Mesendoderm (in vitro differentiated cells): Measurements from ENCODE around the gene KRT15.

Source experiments
- DNase-seq: peaks from one replicate; pipeline ENCODE4 v3.0.0; 2013
- H2AK5ac ChIP-seq: 2 replicates; pipeline ENCODE4 v1.6.1; 2013; ENCODE audit warnings: low read length, inconsistent platforms
- H2BK120ac ChIP-seq: 2 replicates; pipeline ENCODE4 v1.6.1; 2013; ENCODE audit warnings: low read depth, mild to moderate bottlenecking, low read length, moderate library complexity, mixed read lengths
- H2BK15ac ChIP-seq: replicated peaks from 2 replicates; pipeline ENCODE4 v1.6.1; 2013; ENCODE audit warnings: low read depth, mild to moderate bottlenecking, moderate library complexity
- H2BK5ac ChIP-seq: 2 replicates; pipeline ENCODE4 v1.6.1; 2013; ENCODE audit warnings: low read length, inconsistent platforms
- H3K18ac ChIP-seq: 2 replicates; pipeline ENCODE4 v1.6.1; 2013; ENCODE audit warnings: mild to moderate bottlenecking, low read length, mixed read lengths
- H3K23ac ChIP-seq: one replicate; pipeline ENCODE4 v1.6.1; 2013; ENCODE audit warnings: low read length
- H3K27ac ChIP-seq: 2 replicates; pipeline ENCODE4 v1.5.1; 2013; ENCODE audit warnings: low read depth, mild to moderate bottlenecking, inconsistent platforms, low read length, moderate library complexity
- H3K27me3 ChIP-seq: 2 replicates; pipeline ENCODE4 v1.6.1; 2013; ENCODE audit warnings: low read length, control low read depth, mild to moderate bottlenecking, inconsistent platforms; ENCODE audit not compliant: insufficient read depth, poor library complexity
- H3K36me3 ChIP-seq: 2 replicates; pipeline ENCODE4 v1.6.1; 2013; ENCODE audit warnings: low read length, inconsistent platforms; ENCODE audit not compliant: control insufficient read depth, insufficient read depth
- H3K4ac ChIP-seq: one replicate; pipeline ENCODE4 v1.6.1; 2013; ENCODE audit warnings: low read depth, mild to moderate bottlenecking, low read length, moderate library complexity
- H3K4me1 ChIP-seq: 2 replicates; pipeline ENCODE4 v1.6.1; 2013; ENCODE audit warnings: low read depth, low read length, inconsistent platforms; ENCODE audit not compliant: control insufficient read depth
- H3K4me2 ChIP-seq: 2 replicates; pipeline ENCODE4 v1.6.1; 2013; ENCODE audit warnings: low read length
- H3K4me3 ChIP-seq: 2 replicates; pipeline ENCODE4 v1.5.1; 2013; ENCODE audit warnings: mild to moderate bottlenecking, low read length
- H3K56ac ChIP-seq: one replicate; pipeline ENCODE4 v1.6.1; 2013; ENCODE audit warnings: low read length
- H3K79me1 ChIP-seq: 2 replicates; pipeline ENCODE4 v1.6.1; 2013; ENCODE audit warnings: low read length, inconsistent platforms
- H3K79me2 ChIP-seq: 2 replicates; pipeline ENCODE4 v1.6.1; 2013; ENCODE audit warnings: mild to moderate bottlenecking, low read length; ENCODE audit not compliant: control insufficient read depth, insufficient read depth
- H3K9ac ChIP-seq: 2 replicates; pipeline ENCODE4 v1.6.1; 2013; ENCODE audit warnings: low read length, inconsistent platforms
- H4K5ac ChIP-seq: one replicate; pipeline ENCODE4 v1.6.1; 2013; ENCODE audit warnings: low read length
- H4K8ac ChIP-seq: one replicate; pipeline ENCODE4 v1.6.1; 2013; ENCODE audit warnings: low read depth, mild to moderate bottlenecking, control low read depth, low read length, moderate library complexity
- WGBS: extraction: QIAGEN DNeasy Blood & Tissue Kit; methylation state at CpG from one replicate; pipeline ENCODE4 v1.1.7; 2013; ENCODE audit warnings: low lambda C conversion rate, missing lambda C conversion rate; ENCODE audit not compliant: insufficient coverage; ENCODE audit errors: extremely low coverage; 5-methylcytosine and 5-hydroxymethylcytosine counted together

The KRT15 gene

DNA sequence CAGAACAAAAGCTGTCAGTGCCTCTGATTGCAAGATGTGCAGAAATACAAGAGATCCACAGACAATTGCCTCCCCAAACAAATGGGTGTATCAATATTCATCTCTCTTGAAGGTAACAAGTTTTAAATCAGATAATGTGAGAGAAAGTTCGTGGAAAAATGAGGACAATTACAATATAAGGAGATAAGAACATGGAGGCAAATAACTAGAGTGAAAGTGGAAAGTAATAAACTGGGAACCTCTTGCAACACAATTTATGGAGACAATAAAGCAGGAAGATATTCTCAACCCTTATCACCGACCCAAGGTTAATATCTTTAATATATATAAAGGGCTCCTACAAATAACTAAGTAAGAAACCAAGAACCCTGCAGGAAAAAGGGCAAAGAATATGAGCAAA lies 23.7 kb upstream of the KRT15 start:
- no peak overlapping the region for H2BK15ac ChIP-seq
- H3K56ac ChIP-seq = no peak overlapping the region
- no peak overlapping the region for H3K4me3 ChIP-seq
- no peak overlapping the region for H4K8ac ChIP-seq
- no CpG with 5 or more reads among the region's 2 CpGs for WGBS
- no peaks in the 10 kb centered on the region for H3K79me2 ChIP-seq
- H3K4me2 ChIP-seq = no peak overlapping the region
- no peaks in the 10 kb centered on the region for H3K79me1 ChIP-seq
- no peak overlapping the region for H2BK5ac ChIP-seq
- no peak overlapping the region for H2BK120ac ChIP-seq
- no peaks in the 10 kb centered on the region for H3K36me3 ChIP-seq
- no peak overlapping the region for H3K4ac ChIP-seq
- peaks cover 6% of the 10 kb centered on the region for H3K4me1 ChIP-seq
- H3K9ac ChIP-seq = no peak overlapping the region
- no peak overlapping the region for H4K5ac ChIP-seq
- H3K18ac ChIP-seq = no peak overlapping the region
- H2AK5ac ChIP-seq = no peak overlapping the region
- no peak for DNase-seq
- H3K23ac ChIP-seq = no peak overlapping the region
- H3K27ac ChIP-seq = no peak overlapping the region
- H3K27me3 ChIP-seq = no peaks in the 10 kb centered on the region

DNA sequence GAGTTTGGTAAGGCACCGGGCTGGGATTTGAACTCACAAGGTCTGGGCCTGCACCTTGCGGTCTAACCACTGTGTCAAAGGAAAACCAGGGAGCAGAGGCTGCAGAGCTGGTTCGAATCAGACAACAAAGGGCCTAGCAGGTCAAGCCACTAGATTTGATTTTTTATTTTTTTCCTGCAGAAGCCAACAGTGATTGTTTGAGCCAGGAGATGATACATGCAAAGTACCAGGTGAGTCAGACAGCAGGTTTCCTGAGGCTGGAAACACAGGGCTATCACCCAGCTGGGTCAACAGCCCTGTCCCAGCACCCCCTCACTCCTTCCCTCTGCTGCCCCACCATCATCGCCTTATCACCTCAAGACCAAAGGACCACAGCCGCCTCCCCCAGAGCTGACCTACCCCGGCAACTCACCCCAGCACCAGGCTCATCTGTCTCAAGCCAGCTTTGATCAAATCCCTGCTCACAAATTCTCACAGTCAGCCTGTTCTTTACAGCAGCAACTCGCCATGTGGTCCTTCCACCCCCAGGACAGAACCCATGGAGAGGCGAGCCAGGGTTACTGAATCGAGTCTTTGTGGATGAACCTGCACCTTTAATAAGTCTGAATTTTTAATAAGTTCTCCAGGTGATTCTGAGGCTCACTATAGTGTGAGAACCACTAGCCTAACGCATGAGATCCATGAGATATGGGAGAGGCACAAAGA lies 22.4 kb upstream of the KRT15 start:
- Histone ChIP-seq H2BK120ac (no peak overlapping the region), H3K9ac (no peak overlapping the region), H3K23ac (no peak overlapping the region), H3K27me3 (no peaks in the 10 kb centered on the region), H2BK5ac (no peak overlapping the region), H4K5ac (no peak overlapping the region), H3K56ac (no peak overlapping the region), H3K4me2 (no peak overlapping the region), H3K4me1 (peaks cover 16% of the 10 kb centered on the region), H4K8ac (no peak overlapping the region), H3K27ac (no peak overlapping the region), H2AK5ac (no peak overlapping the region), H2BK15ac (no peak overlapping the region), H3K4me3 (no peak overlapping the region), H3K79me1 (no peaks in the 10 kb centered on the region), H3K4ac (no peak overlapping the region), H3K79me2 (no peaks in the 10 kb centered on the region), H3K36me3 (no peaks in the 10 kb centered on the region), H3K18ac (no peak overlapping the region)
- no peak for DNase-seq
- WGBS = no CpG with 5 or more reads among the region's 10 CpGs

DNA sequence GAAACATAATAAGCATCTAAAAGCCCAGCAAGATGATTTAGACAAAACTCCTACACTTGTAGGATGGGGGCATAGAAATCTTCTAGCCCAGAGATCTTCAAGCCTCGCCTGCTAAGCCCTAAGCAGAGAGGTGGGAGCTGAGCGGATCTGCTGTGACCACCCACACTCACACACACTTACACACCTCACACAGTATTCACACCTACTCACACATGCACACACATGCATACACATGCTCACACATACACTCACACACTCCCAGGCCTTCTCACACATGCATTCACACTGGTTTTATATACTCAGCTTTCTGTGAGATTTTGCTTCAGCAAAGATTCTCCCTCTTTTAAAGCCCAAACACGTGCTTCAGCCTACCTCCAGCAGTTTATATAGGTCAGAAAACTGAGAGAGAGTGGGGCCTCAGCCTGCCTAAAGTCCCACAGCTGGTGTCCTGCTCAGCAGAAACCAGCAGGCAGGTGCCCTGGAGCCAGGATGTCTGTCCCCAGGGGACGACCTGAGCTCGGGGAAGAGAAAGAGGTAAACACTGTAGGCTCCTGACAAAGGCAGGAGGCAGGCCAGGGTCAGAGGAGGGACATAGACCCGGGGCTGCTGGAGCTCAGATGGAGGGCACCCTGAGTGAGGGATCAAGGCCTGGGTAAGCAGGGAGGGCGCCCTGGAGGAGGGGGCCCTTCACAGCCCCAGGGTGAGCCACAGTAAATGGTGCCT lies 21.4 kb upstream of the KRT15 start:
- Histone ChIP-seq H4K8ac (no peak overlapping the region), H3K4me1 (peaks cover 23% of the 10 kb centered on the region), H3K36me3 (no peaks in the 10 kb centered on the region), H3K9ac (no peak overlapping the region), H3K4me2 (no peak overlapping the region), H3K23ac (no peak overlapping the region), H3K4me3 (no peak overlapping the region), H3K56ac (peak overlapping the region; percentile 45), H3K79me2 (no peaks in the 10 kb centered on the region), H3K27me3 (no peaks in the 10 kb centered on the region), H3K18ac (no peak overlapping the region), H2AK5ac (no peak overlapping the region), H3K79me1 (no peaks in the 10 kb centered on the region), H4K5ac (no peak overlapping the region), H3K27ac (no peak overlapping the region), H2BK15ac (no peak overlapping the region), H2BK5ac (no peak overlapping the region), H2BK120ac (no peak overlapping the region), H3K4ac (peak overlapping the region; percentile 1)
- no CpG with 5 or more reads among the region's 7 CpGs for WGBS
- no peak for DNase-seq

DNA sequence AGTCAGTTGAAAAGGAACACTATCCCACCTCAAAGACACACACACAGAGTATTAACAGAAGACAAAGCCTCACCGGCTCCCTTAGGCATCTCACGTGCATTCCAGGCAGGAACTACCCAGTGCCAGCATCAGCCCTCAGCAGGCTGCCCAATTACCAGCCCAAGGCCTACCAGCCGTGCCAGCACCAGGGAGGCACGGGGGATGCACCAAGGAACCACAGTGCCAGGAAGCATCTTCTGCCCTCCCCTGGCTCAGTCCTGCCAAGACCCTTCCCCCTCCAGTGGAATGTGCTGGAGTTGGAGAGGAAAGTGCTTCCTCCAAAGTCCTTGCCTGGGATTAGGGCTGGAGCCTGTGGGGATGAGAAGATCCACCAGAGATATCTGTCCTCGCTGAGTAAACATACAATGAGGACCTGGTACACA lies 20.4 kb upstream of the KRT15 start:
- Histone ChIP-seq H3K79me1 (no peaks in the 10 kb centered on the region), H3K9ac (no peak overlapping the region), H3K56ac (no peak overlapping the region), H3K27me3 (no peaks in the 10 kb centered on the region), H3K4me3 (no peak overlapping the region), H3K4ac (no peak overlapping the region), H4K5ac (no peak overlapping the region), H2BK15ac (no peak overlapping the region), H4K8ac (no peak overlapping the region), H3K79me2 (no peaks in the 10 kb centered on the region), H3K36me3 (no peaks in the 10 kb centered on the region), H2BK120ac (no peak overlapping the region), H3K23ac (no peak overlapping the region), H2AK5ac (peak overlapping the region; percentile 27), H3K27ac (no peak overlapping the region), H3K18ac (no peak overlapping the region), H2BK5ac (no peak overlapping the region), H3K4me2 (no peak overlapping the region), H3K4me1 (peaks cover 23% of the 10 kb centered on the region)
- peak; percentile 76 for DNase-seq
- no CpG with 5 or more reads among the region's 5 CpGs for WGBS

DNA sequence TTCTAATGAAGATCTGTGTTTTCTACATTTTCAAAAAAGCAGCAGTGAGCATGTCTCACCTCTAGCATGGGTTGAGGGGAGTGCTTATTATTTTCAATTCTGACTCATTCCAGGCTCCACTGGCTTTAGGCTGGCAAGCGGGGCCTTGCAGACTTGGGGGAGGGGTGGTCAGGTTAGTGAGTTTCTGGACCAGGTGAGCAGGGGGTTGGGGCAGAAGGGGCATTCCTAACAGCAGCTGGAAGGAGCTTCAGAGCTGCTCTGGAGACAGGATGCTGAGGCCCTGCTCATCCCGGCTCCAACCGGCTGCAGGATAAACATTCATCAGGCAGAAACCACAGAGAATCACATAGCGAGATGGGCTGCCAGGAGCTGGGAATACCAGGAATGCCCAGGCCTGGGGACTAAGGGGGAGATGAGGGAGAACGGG lies 19.9 kb upstream of the KRT15 start:
- no peak overlapping the region for H2BK120ac ChIP-seq
- H3K4me2 ChIP-seq = no peak overlapping the region
- H3K27ac ChIP-seq = no peak overlapping the region
- H4K8ac ChIP-seq = no peak overlapping the region
- WGBS = no CpG with 5 or more reads among the region's 5 CpGs
- H2AK5ac ChIP-seq = no peak overlapping the region
- no peak overlapping the region for H3K4me3 ChIP-seq
- H3K56ac ChIP-seq = no peak overlapping the region
- H4K5ac ChIP-seq = no peak overlapping the region
- DNase-seq = peak; percentile 57
- H3K79me2 ChIP-seq = no peaks in the 10 kb centered on the region
- H3K18ac ChIP-seq = no peak overlapping the region
- H3K9ac ChIP-seq = no peak overlapping the region
- no peak overlapping the region for H3K4ac ChIP-seq
- no peak overlapping the region for H2BK15ac ChIP-seq
- H3K79me1 ChIP-seq = no peaks in the 10 kb centered on the region
- H3K36me3 ChIP-seq = no peaks in the 10 kb centered on the region
- H2BK5ac ChIP-seq = no peak overlapping the region
- no peaks in the 10 kb centered on the region for H3K27me3 ChIP-seq
- H3K23ac ChIP-seq = no peak overlapping the region
- H3K4me1 ChIP-seq = peaks cover 23% of the 10 kb centered on the region
